HG03045 (cell line): ENCODE measurements around the gene TMEM131.

ENCODE experiments used
- ATAC-seq: cut with Tn5 transposase; IDR thresholded peaks from one replicate; pipeline ENCODE4 v1.9.1; 2021; ENCODE audit warnings: mild to moderate bottlenecking, moderate library complexity; ENCODE audit not compliant: unreplicated experiment

TMEM131 gene

DNA sequence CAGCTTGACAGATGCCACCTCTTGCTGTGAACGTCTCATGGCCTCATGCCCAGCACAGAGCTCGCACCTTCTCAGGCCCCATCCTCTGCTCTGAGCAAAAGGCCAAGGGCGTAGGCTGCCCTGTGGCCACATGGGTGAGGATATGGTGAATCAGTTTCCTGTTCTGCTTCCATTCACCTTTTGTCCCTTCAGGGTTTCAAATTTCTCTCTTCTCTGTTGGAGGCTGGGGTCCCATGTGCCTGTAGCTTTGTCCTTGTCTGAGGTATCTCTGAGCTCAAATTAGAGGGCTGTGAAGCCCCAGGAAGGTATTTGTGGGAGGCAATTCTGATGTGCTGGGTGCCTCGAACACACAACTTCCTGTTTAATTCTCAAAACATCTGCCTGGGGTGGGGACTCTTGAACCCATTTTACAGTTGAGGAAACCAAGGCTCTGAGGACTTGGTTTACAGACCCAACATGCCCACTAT, 253.3 kb downstream of the TMEM131 start:
- ATAC-seq: no peak

DNA sequence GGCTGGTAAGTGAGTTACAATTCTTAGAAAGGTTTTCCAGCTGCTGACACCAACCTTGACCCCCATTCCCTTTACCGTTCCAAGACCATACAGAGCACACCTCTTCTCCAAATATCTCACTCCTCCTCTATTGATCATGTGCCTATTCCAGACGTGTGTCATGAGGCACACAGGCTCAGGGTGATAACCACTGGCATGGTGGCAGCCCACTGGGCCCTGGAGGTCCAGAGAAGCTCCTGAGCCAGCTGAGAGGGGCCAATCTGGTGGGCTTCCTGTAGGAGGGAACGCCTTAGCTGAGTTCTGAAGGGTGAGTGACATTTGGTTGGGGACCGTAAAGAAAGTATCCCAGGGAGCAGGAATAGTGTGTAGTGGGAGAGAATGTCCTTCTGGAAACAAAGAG, 254.1 kb downstream of the TMEM131 start:
- no peak for ATAC-seq

DNA sequence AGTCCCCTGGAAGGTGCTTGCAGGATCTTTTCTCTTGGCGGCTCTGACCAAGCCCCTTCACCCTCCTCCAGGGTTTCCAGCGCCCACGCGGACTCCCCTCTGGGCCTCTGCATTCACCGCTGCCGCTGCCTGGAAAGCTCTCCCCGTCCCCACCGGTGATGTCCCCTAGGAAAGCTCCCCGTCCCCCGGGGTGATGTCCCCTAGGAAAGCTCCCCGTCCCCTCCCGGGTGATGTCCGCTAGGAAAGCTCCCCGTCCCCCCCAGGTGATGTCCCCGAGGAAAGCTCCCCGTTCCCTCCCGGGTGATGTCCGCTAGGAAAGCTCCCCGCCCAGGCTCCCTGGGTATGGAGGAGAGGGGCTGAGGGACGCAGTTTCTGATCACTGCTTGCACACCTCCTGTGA, 254.5 kb downstream of the TMEM131 start:
- no peak for ATAC-seq

DNA sequence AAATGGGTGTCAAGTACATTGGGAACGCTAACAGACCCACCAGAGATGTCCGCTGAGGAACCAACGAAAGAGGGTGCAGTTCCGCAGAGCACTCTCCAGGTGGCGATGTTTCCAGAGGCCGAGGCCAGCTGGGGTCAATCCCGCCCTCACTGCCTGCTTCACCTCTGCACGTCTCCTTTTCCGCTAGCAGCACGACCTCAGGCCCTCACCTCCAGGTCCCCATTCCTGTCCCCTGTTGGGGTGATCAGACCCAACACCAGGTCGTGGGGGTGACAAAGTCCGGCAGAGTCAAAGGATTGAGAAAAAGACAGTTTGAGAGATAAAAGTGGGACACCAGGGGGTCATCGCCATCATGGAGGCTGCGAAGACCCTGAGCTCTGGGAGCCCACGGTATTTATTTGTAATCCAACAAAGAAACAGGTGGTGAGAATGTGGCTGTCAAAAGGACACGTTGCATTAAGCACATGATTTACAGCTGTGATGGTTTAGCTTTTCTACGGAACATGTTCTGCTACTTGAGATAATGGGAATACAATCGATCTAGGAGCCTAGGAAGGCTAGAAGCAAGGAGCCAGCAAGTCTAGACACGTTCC, 255.1 kb downstream of the TMEM131 start:
- no peak for ATAC-seq

DNA sequence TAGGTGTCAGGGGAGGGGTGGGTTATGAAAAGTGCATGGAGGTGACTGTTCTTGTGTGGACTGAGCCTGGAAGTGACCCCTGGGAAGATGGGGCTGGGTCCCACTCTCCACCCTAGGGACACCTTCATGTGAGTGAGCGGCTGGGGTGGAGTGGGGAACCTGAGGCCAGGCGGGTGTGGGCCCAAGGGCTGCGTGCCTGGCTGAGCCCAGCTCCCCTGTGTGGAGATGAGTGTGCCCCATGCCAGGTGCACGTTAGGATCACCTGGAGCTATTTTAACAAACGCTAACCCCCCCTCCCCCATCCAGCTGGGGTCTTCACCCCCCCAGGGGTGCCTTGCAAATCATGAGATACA, 255.9 kb downstream of the TMEM131 start:
- no peak for ATAC-seq

DNA sequence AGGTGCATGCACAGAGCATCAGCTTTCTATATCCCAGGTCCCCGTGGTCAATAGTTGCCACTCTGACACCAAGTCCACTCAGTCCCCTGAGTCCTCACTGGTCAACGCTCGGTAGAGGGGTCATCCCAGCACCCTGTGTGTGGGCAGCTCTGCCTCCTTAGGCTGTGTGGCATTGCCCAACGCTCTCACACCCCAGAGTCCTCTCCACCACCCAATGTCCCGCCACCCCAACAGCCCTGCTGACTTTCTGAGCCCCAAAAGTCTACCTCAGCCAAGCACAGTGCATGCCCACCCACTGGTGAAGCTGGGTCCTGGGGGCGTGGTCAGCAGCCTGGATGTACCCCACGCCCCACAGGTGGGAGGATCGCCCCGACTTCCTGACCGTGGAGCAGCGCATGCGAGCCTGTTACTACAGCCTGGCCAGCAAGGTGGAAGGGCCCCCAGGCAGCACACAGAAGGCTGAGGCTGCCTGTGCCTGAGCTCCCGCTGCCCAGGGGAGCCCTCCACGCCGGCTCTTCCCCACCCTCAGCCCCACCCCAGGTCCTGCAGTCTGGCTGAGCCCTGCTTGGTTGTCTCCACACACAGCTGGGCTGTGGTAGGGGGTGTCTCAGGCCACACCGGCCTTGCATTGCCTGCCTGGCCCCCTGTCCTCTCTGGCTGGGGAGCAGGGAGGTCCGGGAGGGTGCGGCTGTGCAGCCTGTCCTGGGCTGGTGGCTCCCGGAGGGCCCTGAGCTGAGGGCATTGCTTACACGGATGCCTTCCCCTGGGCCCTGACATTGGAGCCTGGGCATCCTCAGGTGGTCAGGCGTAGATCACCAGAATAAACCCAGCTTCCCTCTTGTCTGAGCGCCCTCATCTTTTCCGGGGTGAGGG, 256.5 kb downstream of the TMEM131 start:
- ATAC-seq: no peak

DNA sequence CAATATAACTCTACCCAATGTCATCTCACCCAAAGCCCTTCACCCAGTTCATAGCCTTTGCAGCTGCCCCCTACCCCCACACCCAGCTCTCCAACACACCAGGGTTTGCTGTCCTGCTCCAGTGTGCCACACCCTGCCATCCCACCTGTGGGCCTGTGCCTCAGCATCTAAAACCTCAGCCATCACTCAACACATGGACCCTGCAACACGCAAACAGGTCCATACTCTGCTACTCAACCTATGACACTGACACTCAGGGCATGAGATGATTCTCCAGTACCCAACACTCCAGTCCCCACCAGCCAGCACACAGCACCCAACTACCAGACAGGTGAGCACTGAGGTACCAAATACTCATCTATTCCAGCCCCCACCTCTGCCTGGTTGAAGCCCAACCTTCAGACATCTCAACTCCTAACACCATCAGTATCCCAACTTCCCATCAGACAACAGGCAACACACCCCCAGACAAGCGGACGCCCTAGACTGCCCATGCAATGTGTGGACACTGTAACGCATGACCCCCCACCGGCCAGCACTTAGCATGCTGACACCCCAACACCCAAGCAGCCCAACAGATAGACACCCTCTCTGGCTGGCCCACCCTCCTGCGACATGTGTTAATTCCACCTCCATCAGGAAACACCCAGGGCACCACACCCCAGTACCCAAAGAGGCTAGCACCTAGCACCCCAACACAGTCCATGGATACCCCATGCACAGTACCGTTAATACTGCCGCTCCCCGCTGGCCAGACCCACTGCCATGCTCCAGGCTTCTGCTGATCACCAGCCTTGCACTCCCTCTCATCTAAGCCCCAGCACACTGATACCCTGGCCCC, 257.3 kb downstream of the TMEM131 start:
- no peak for ATAC-seq

DNA sequence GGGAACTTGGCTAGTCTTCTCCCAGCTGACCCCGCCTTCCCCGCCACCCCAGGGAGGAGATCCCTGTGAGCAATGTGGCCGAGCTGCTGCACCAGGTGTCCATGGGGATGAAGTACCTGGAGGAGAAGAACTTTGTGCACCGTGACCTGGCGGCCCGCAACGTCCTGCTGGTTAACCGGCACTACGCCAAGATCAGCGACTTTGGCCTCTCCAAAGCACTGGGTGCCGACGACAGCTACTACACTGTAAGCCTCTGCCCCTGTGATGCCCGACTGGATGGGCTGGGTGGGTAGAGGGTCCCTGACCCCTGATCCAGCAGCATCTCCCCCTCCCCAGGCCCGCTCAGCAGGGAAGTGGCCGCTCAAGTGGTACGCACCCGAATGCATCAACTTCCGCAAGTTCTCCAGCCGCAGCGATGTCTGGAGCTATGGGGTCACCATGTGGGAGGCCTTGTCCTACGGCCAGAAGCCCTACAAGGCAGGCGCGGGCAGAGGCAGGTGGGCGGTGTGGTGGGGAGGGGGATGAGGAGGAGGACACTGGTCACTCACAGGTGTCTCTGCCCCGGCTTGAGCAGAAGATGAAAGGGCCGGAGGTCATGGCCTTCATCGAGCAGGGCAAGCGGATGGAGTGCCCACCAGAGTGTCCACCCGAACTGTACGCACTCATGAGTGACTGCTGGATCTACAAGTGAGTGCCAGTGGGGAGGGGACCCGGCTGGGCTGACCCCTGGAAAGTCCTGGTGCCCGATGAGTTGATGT, 258.1 kb downstream of the TMEM131 start:
- ATAC-seq: no peak

DNA sequence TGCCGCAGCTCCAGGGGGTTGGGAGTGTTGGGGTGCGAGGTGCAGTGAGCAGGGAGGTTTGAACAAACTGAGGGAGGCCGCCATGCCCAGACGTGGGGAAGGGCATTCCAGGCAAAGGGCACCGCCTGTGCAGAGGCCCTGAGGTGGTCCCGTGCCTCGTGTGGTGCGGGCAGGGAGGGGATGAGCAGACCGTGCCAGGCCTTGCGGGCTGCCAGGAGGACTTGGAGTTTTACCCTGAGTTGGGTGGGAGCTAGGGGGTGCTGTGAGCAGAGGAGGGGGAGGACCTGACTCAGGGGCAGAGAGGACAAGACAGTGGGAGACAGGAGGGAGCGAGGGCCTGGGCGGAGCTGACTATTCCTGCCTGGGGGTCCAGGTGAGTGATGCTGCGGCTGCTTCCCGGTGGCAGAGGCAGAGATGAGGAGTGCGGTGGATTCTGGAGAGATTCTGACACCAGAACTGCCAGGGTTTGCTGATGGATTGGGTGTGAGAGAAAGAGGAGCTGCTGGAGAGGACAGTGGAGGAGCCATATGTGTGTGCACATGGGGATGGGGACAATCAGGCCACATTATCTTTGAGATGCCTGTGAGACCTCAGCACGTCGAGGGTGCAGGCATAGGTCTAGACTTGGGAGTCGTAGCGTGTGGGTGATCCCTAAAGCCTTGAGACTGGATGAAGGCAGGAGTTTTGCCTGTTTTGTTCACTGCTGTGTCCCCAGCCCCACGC, 259.0 kb downstream of the TMEM131 start:
- no peak for ATAC-seq

DNA sequence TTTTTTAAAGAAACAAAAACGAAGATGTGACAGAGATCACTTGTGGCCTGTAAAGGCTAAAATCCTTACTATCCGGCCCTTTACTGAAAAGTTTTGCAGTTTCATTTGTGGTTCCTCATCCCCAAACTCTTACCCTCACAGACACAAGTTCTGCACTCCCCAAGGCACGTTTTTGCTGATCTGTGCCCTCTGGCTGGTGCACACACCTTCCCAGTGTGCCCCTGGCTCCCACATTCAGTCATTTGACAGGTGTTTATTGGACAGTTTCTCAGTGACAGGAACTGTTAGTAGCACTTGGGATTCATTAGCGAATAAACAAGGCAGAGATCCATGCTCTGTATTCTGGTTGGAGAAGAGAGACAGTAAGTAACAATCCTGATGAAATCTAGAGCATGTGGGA, 259.6 kb downstream of the TMEM131 start:
- no peak for ATAC-seq

DNA sequence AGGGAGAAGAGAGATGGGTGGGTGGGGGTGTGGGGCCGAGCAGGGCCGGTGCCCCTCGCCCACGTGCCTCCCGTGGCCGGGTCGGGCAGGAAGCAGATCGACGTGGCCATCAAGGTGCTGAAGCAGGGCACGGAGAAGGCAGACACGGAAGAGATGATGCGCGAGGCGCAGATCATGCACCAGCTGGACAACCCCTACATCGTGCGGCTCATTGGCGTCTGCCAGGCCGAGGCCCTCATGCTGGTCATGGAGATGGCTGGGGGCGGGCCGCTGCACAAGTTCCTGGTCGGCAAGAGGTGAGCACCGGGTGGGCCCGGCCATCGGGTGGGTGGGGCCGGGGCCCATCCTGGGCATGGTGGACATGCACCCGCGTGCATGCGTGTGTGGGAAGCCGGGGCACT, 260.6 kb downstream of the TMEM131 start:
- no peak for ATAC-seq

DNA sequence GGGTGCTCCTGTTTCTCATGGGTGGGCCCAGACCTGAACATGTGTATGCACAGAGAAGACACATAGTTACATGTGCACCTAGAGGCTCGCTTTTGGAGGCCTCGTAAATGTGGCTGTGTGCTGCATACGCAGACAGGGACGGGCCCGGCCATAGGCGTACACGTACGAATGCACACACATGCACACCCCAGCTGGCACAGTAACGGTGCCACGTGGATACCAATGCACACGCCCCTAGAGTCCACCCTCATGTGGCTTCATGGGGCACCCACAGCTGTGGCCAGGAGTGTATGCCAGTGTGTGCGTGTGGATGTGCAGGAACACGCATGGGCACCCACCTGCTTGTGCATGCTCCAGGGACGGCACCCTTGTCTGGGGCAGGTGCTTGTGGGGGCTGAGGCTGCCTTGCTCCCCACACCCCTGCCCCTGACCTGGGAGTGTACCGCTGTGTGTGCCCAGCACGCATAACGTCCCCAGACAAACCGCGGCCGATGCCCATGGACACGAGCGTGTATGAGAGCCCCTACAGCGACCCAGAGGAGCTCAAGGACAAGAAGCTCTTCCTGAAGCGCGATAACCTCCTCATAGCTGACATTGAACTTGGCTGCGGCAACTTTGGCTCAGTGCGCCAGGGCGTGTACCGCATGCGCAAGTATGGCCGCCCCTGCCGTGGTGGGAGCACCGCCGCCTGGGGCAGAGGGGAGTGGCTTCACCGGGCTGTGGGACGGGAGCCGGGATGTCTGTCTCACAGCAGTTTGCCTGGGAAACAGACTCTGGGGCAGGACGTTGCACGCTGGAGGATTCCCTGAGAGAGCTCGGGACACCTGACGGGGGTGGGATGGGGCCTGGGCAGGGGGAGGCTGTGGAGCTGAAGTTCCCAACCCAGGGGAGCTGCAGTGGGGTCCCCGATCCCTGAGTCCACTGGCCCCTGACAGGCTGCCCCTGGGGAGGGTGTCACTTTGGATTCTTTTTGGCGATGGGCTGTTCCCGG, 261.4 kb downstream of the TMEM131 start:
- no peak for ATAC-seq

DNA sequence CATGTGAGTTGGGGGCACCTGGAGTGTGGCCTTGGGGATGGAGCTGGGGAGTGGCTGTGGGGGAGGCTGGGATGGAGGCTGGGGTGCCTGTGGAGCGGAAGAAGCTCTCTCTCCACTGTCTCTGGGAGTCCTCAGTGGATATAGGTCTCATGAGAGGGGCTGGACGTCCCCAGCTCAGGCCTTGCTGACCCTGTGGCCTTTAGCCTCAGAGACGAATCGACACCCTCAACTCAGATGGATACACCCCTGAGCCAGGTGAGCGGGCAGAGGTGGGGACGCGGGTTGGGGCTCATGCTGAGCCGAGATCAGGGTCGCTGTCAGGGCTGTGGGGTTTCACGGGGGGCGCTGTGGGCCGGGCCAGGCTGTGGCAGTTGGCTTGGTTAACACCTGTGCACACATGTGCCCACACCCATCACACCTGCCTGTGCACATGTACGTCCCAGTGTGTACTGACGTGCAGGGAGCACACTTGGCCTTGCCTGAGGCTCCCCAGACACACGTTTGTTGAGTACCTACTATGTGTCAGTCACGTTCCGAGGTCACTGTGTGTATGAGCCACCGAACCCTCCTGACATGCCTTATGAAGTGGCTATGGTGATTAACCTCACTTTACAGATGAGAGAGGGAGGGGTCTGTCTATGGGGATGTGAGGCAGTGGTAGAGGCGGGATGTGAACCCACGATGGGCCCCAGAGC, 262.3 kb downstream of the TMEM131 start:
- no peak for ATAC-seq

DNA sequence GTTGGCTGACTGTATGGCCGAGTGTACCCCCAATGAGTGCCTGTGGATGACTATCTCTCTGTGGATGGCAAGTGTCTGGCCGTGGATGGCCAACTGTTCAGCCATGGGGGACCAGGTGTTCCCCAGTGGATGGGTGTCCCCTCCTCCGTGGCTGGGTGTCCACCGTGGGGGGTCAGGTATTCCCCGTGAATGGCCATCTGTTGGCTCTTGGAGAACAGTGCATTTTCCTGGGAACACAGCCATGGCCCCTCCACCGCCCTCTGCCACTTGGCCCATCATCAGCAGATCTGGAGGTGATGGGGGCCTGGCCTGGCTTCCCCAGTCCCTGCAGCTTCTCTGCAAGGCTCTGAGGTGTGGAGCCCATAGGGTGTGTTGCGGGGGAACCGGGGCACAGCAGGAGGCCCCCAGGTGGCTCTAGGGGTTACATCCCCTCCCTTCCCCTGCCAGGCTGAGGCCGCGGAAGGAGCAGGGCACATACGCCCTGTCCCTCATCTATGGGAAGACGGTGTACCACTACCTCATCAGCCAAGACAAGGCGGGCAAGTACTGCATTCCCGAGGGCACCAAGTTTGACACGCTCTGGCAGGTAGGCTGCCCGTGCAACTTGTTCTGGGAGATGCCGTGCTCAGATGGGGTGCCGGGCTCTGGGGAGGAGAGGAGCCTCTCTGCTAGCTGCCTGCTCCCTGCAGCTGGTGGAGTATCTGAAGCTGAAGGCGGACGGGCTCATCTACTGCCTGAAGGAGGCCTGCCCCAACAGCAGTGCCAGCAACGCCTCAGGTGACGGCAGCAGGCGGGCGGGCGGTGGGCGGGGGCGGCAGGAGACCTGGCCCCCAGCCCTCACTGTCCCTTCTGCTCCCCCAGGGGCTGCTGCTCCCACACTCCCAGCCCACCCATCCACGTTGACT, 263.1 kb downstream of the TMEM131 start:
- no peak for ATAC-seq

DNA sequence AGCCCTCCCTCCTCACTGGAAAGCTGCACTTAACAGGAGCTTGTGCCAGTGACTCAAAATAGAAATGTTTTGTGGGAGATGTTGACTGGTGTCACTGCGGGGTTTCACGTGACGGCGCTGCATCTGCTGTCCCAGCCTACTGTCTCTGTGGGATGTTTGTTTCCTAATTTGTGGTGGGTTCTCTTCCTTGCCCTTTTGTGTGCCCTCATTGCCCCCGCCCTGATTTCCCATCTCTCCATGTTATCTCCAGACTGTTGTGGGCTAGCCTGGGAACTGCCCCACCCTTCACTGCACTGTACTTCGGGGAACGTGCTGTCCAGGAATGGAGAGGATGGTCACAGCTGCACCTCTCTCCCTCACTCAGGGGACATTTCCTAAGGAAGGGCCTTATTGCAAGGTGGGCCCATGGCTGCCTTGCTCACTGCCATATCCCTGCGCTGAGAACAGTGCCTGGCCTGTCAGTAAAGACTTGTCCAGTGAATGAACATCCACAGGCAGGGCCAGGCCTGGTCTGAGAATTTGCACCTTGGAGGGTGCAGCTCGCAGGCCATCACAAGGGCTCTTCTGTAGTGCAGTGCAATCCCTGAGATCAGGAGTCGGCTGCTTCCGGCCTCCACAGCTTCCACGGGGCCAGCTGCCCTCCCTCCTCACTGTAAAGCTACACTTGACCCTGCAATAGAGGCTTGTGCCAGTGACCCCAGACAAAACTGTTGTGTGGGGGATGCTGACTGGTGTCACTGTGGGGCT, 264.3 kb downstream of the TMEM131 start:
- no peak for ATAC-seq

DNA sequence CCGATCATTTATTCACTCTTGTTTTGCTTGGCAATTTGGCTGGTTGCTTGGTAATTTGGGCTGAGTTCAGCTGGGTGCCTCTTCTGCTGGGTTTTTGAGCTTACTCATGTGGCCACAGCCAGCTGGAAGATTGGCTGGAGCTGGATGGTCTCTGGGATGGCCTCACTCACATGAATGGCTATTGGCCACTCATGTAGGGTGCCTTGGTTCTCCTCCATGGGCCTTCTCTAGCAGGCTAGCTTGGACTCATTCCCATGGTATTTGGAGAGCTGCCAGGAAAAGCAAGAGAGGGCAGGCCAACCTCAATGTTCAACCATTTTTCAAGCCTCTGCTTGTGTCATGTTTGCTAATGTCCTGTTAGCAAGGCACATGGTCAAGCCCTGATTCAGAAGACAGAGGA, 265.5 kb downstream of the TMEM131 start:
- no peak for ATAC-seq
